Duodenal mucosa (tissue), 2 donors: ENCODE measurements around the gene CDH13.

Experiments used
- H3K27ac ChIP-seq: one replicate; pipeline ENCODE4 v1.7.0; 2013; ENCODE audit warnings: low read depth, low read length
- H3K27me3 ChIP-seq, 2 donors: one replicate each; pipeline ENCODE4 v1.7.0; 2013; ENCODE audit warnings: low read length in 2 of 2, control low read depth in 1 of 2; ENCODE audit not compliant: insufficient read depth in 2 of 2, control insufficient read depth in 1 of 2
- H3K36me3 ChIP-seq, 2 donors: one replicate each; pipeline ENCODE4 v1.7.0; 2013; ENCODE audit warnings: low read length in 2 of 2, control low read depth in 1 of 2; ENCODE audit not compliant: insufficient read depth in 2 of 2, control insufficient read depth in 1 of 2
- H3K4me1 ChIP-seq, 2 donors: one replicate each; pipeline ENCODE4 v1.7.0; 2013; ENCODE audit warnings: low read length in 2 of 2, control low read depth in 1 of 2; ENCODE audit not compliant: insufficient read depth in 2 of 2, control insufficient read depth in 1 of 2
- H3K4me3 ChIP-seq, 2 donors: one replicate each; pipeline ENCODE4 v1.7.0; 2013; ENCODE audit warnings: low read length in 2 of 2, low read depth in 1 of 2
- H3K9ac ChIP-seq, 2 donors: one replicate each; pipeline ENCODE4 v1.7.0; 2013; ENCODE audit warnings: low read length in 2 of 2, low read depth in 1 of 2
- H3K9me3 ChIP-seq, 2 donors: one replicate each; pipeline ENCODE4 v1.7.0; 2013; ENCODE audit warnings: low read length in 2 of 2, control low read depth in 1 of 2; ENCODE audit not compliant: control insufficient read depth in 1 of 2

CDH13 gene

DNA sequence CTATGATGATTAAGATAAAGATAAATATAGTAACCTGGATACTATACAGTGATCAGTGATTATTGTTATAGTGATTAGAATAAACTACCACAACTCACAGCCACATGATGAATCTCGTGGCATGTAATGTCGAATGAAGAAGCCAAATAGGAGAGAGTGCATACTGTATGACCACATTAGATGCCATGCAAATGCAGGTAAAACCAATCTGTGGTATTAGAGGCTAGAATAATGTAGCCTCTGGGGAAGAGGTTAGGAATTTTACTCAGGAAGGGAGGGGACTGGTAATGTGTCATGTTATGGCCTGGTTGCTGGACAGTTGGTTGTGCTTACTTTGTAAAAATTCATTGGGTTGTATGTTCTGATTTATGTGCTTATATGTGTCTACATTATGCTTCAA is 402.7 kb downstream of the CDH13 start:
- no peaks in the 10 kb centered on the region for H3K36me3 ChIP-seq
- no peak overlapping the region for H3K27ac ChIP-seq
- no peaks in the 10 kb centered on the region for H3K27me3 ChIP-seq
- H3K9me3 ChIP-seq = no peaks in the 10 kb centered on the region
- no peaks in the 10 kb centered on the region for H3K4me1 ChIP-seq
- no peak overlapping the region for H3K4me3 ChIP-seq
- no peak overlapping the region for H3K9ac ChIP-seq

GRCh38 chr16:83031524-83031923 is 404.8 kb downstream of the CDH13 start:
- H3K4me3 ChIP-seq = no peak overlapping the region
- no peaks in the 10 kb centered on the region for H3K9me3 ChIP-seq
- H3K27ac ChIP-seq = no peak overlapping the region
- H3K27me3 ChIP-seq = no peaks in the 10 kb centered on the region
- H3K4me1 ChIP-seq = no peaks in the 10 kb centered on the region
- no peak overlapping the region for H3K9ac ChIP-seq
- no peaks in the 10 kb centered on the region for H3K36me3 ChIP-seq

- no peaks in the 10 kb centered on the region for H3K27me3 ChIP-seq
- no peak overlapping the region for H3K4me3 ChIP-seq
- H3K27ac ChIP-seq = no peak overlapping the region
- H3K9me3 ChIP-seq = no peaks in the 10 kb centered on the region
- no peaks in the 10 kb centered on the region for H3K4me1 ChIP-seq
- H3K9ac ChIP-seq = no peak overlapping the region
- H3K36me3 ChIP-seq = no peaks in the 10 kb centered on the region
Measured at GRCh38 chr16:83037102-83037501, 410.3 kb downstream of the CDH13 start.

GRCh38 chr16:83037884-83038283 is 411.1 kb downstream of the CDH13 start:
- no peaks in the 10 kb centered on the region for H3K36me3 ChIP-seq
- H3K4me3 ChIP-seq = no peak overlapping the region
- no peaks in the 10 kb centered on the region for H3K4me1 ChIP-seq
- no peak overlapping the region for H3K9ac ChIP-seq
- H3K27ac ChIP-seq = no peak overlapping the region
- H3K9me3 ChIP-seq = no peaks in the 10 kb centered on the region
- no peaks in the 10 kb centered on the region for H3K27me3 ChIP-seq

- Histone ChIP-seq H3K36me3 (no peaks in the 10 kb centered on the region), H3K4me1 (no peaks in the 10 kb centered on the region), H3K9me3 (no peaks in the 10 kb centered on the region), H3K4me3 (no peak overlapping the region), H3K27me3 (no peaks in the 10 kb centered on the region), H3K27ac (no peak overlapping the region), H3K9ac (no peak overlapping the region)
Measured at GRCh38 chr16:83040174-83040573, 413.4 kb downstream of the CDH13 start.

GRCh38 chr16:83044589-83044988 is 417.8 kb downstream of the CDH13 start:
- no peak overlapping the region for H3K27ac ChIP-seq
- H3K9me3 ChIP-seq = no peaks in the 10 kb centered on the region
- no peaks in the 10 kb centered on the region for H3K27me3 ChIP-seq
- H3K4me3 ChIP-seq = no peak overlapping the region
- no peaks in the 10 kb centered on the region for H3K36me3 ChIP-seq
- H3K9ac ChIP-seq = no peak overlapping the region
- no peaks in the 10 kb centered on the region for H3K4me1 ChIP-seq

DNA sequence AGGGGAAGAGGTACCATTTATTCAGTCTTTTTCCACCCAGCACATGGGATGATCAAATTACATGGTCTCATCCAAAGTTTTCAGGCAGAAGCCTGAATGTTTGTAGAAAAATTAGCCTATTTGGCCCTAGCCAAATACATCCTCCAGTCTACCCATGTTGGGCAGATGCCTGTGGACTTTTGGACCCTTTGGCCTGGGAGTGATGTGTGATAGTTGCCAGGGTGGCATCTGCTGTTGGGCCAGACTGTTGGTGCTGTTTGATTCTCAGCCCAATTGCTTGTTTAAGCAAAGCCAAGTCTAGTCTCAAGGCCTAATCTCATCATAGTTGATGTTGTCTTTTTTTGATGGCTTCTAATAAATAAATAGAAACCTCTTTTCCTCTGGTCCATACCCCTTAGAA is 419.0 kb downstream of the CDH13 start:
- Histone ChIP-seq H3K36me3 (no peaks in the 10 kb centered on the region), H3K4me3 (no peak overlapping the region), H3K27me3 (no peaks in the 10 kb centered on the region), H3K9ac (no peak overlapping the region), H3K27ac (no peak overlapping the region), H3K9me3 (no peaks in the 10 kb centered on the region), H3K4me1 (no peaks in the 10 kb centered on the region)

GRCh38 chr16:83046664-83047063 is 419.9 kb downstream of the CDH13 start:
- no peaks in the 10 kb centered on the region for H3K36me3 ChIP-seq
- H3K27ac ChIP-seq = no peak overlapping the region
- no peak overlapping the region for H3K4me3 ChIP-seq
- no peak overlapping the region for H3K9ac ChIP-seq
- no peaks in the 10 kb centered on the region for H3K4me1 ChIP-seq
- H3K9me3 ChIP-seq = no peaks in the 10 kb centered on the region
- no peaks in the 10 kb centered on the region for H3K27me3 ChIP-seq

DNA sequence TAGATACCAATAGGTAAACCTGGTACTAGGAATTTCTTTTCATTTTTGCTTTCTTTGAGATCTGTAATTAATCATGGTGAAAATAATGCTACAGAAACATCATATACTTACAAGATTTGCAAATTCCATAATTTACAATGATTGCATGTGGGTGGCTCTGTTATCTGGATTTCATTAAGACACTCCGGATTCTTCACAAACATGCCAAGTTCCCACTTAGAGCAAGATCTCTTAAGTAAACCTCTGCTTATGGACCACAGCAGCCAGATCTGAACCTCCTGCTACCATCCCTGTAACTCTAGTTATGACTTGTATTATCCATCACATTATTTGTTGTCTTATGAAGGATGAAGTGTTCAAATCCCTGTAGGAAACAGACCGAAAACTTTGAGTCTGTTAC is 424.7 kb downstream of the CDH13 start:
- H3K9me3 ChIP-seq = no peaks in the 10 kb centered on the region

DNA sequence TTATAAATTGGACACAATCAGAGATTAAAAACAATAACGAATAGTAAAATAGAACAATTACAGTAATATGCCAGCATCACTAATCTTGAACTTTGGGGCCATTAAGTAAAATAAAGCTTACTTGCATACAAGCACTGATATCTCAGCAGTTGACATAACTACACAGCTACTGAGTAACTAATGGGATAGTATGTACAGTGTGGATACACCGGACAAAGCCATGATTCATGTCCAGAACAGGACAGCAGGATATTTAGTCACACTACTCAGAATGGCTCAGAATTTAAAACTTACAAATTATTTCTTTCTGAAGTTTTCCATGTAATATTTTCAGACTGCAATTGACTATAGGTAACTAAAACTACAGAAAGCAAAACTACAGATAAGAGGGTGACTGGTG is 427.5 kb downstream of the CDH13 start:
- H3K4me1 ChIP-seq = no peaks in the 10 kb centered on the region
- no peak overlapping the region for H3K27ac ChIP-seq
- H3K36me3 ChIP-seq = no peaks in the 10 kb centered on the region
- no peak overlapping the region for H3K9ac ChIP-seq
- H3K4me3 ChIP-seq = no peak overlapping the region
- H3K27me3 ChIP-seq = no peaks in the 10 kb centered on the region
- no peaks in the 10 kb centered on the region for H3K9me3 ChIP-seq

More for the DNA sequence above, 424.7 kb downstream of the CDH13 start:
- Histone ChIP-seq H3K36me3 (no peaks in the 10 kb centered on the region), H3K27ac (no peak overlapping the region), H3K4me3 (no peak overlapping the region), H3K9ac (no peak overlapping the region), H3K4me1 (no peaks in the 10 kb centered on the region), H3K27me3 (no peaks in the 10 kb centered on the region)

DNA sequence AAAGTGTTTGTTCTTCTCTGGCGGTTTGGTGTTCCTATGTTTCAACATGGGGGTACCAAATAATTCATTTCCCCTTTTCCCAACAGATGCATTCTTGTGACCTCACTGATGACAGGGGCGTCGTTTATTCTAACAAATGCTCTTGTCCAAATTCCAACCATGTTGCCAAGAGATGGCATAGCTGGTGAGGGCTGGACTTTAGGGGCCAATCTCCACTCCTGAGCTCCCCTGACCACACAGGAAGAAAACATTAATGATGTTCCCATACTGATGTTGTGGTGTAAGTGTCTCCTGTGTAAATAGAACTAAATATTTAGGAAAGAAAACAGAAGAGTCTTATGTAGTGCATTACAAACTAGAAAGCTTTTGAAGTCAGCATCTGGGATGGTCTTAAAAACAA is 431.6 kb downstream of the CDH13 start:
- H3K36me3 ChIP-seq = no peaks in the 10 kb centered on the region
- H3K4me3 ChIP-seq = no peak overlapping the region
- no peak overlapping the region for H3K27ac ChIP-seq
- H3K9ac ChIP-seq = no peak overlapping the region
- no peaks in the 10 kb centered on the region for H3K4me1 ChIP-seq
- no peaks in the 10 kb centered on the region for H3K9me3 ChIP-seq
- H3K27me3 ChIP-seq = no peaks in the 10 kb centered on the region
